HCT116 (cell line): Measurements from ENCODE around the gene CMPK2. TPM values are rescaled to one million over a fixed set of nuclear protein-coding genes. Genes with fewer than 3 reads are reported as not detected.

Experiments
- ATAC-seq: fragments of 200-7000 bp; cut with Tn5 transposase; 2 replicates; pipeline ENCODE4 v1.9.1; 2020; ENCODE audit warnings: mild to moderate bottlenecking, moderate library complexity
- BruUV-seq: library from RNA; stranded (reverse); fragments of 400-500 nt; replicated peaks from 2 replicates; lab custom pipeline; 2021; lab: Mats Ljungman, UMichigan
- CTCF ChIA-PET: fragments of 300-600 bp; sonication (Branson Sonifier 250); formaldehyde crosslinking; loops from one replicate; lab custom pipeline; 2021; ENCODE audit warnings: antibody characterized with exemption; lab: Charles Lee
- POLR2A ChIA-PET: fragments of 300-600, 350-600 bp; sonication (Branson Sonifier 250); formaldehyde crosslinking; loops from one replicate; lab custom pipeline; 2021; ENCODE audit warnings: antibody characterized with exemption; lab: Charles Lee
- RAD21 ChIA-PET, 2 experiments: fragments of 300-600 bp; sonication (Branson Sonifier 250); formaldehyde crosslinking; loops; one replicate each; lab custom pipeline; 2023; ENCODE audit warnings: low total read pairs in 2 of 2; ENCODE audit not compliant: uncharacterized antibody in 2 of 2, unreplicated experiment in 2 of 2, low non-redundant PET in 1 of 2; lab: Charles Lee
- DNase-seq: peaks from one replicate; pipeline ENCODE4 v3.0.0-alpha.2; 2010; ENCODE audit warnings: low read depth, low spot score
- H2AFZ ChIP-seq: fragments of 200-600 bp; shearing (Covaris generic), sonication (generic); 2 replicates; pipeline ENCODE4 v1.6.1; 2017; ENCODE audit warnings: low read depth, mixed run types, mixed read lengths, antibody characterized with exemption, low read length; ENCODE audit not compliant: poor library complexity, severe bottlenecking
- H3K27ac ChIP-seq: 2 replicates; pipeline ENCODE4 v1.5.1; 2012; ENCODE audit warnings: low read depth, low read length
- H3K27me3 ChIP-seq: fragments of 200-600 bp; sonication (generic); 2 replicates; pipeline ENCODE4 v1.6.1; 2016; ENCODE audit warnings: mixed run types, low read length, mixed read lengths; ENCODE audit not compliant: insufficient read depth
- H3K36me3 ChIP-seq, 2 experiments: fragments of 200-500 bp in 1 of 2; fragments of 200-600 bp in 1 of 2; sonication (Bioruptor generic) in 1 of 2; sonication (generic) in 1 of 2; 2 replicates each; pipeline versions ENCODE4 v1.5.1 to v1.6.1; 2014 to 2016; ENCODE audit warnings: low read length in 2 of 2, inconsistent platforms in 1 of 2, mixed read lengths in 1 of 2, mixed run types in 1 of 2; ENCODE audit not compliant: insufficient read depth in 2 of 2, control insufficient read depth in 1 of 2
- H3K4me1 ChIP-seq, 2 experiments: fragments of 200-600 bp in 1 of 2; sonication (generic) in 1 of 2; 2 replicates each; pipeline versions ENCODE4 v1.5.1 to v1.6.1; 2012 to 2017; ENCODE audit warnings: low read length in 2 of 2, inconsistent platforms in 1 of 2, mild to moderate bottlenecking in 1 of 2, mixed read lengths in 1 of 2, mixed run types in 1 of 2, moderate library complexity in 1 of 2; ENCODE audit not compliant: insufficient read depth in 2 of 2, control insufficient read depth in 1 of 2
- H3K4me2 ChIP-seq: fragments of 200-600 bp; sonication (generic); 2 replicates; pipeline ENCODE4 v1.6.1; 2017; ENCODE audit warnings: mixed run types, low read length, mixed read lengths
- H3K4me3 ChIP-seq, 2 experiments: fragments of 200-600 bp in 1 of 2; sonication (generic) in 1 of 2; replicated peaks in 1 of 2; 2 replicates each; pipeline ENCODE4 v1.5.1; 2011 to 2016; ENCODE audit warnings: low read length in 2 of 2, control low read depth in 1 of 2, low read depth in 1 of 2, mild to moderate bottlenecking in 1 of 2, mixed read lengths in 1 of 2, mixed run types in 1 of 2
- H3K79me2 ChIP-seq: fragments of 200-600 bp; sonication (generic); 2 replicates; pipeline ENCODE4 v1.6.1; 2017; ENCODE audit warnings: mild to moderate bottlenecking, mixed run types, low read length, moderate library complexity, mixed read lengths; ENCODE audit not compliant: insufficient read depth
- H3K9ac ChIP-seq: fragments of 200-600 bp; sonication (generic); 2 replicates; pipeline ENCODE4 v1.6.1; 2016; ENCODE audit warnings: low read length, mixed read lengths
- H3K9me2 ChIP-seq: fragments of 200-600 bp; sonication (generic), shearing (Covaris generic); 2 replicates; pipeline ENCODE4 v1.6.1; 2017; ENCODE audit warnings: mixed run types, mild to moderate bottlenecking, moderate library complexity; ENCODE audit not compliant: insufficient read depth
- H3K9me3 ChIP-seq, 2 experiments: fragments of 200-500 bp in 1 of 2; fragments of 200-600 bp in 1 of 2; sonication (Bioruptor generic) in 1 of 2; sonication (generic) in 1 of 2; 2 replicates each; pipeline ENCODE4 v1.6.1; 2014 to 2017; ENCODE audit warnings: low read length in 2 of 2, mixed read lengths in 2 of 2, inconsistent platforms in 1 of 2, low read depth in 1 of 2, mild to moderate bottlenecking in 1 of 2, mixed run types in 1 of 2, moderate library complexity in 1 of 2; ENCODE audit not compliant: control insufficient read depth in 1 of 2, insufficient read depth in 1 of 2
- H4K20me1 ChIP-seq: fragments of 200-600 bp; sonication (generic), shearing (Covaris generic); 2 replicates; pipeline ENCODE4 v1.6.1; 2017; ENCODE audit warnings: mixed run types, mild to moderate bottlenecking, moderate library complexity; ENCODE audit not compliant: insufficient read depth
- CEBPB ChIP-seq: IDR thresholded peaks from 2 replicates; pipeline ENCODE4 v1.6.1; 2012; ENCODE audit warnings: low read depth
- EGR1 ChIP-seq: IDR thresholded peaks from 2 replicates; pipeline ENCODE4 v1.6.1; 2012; ENCODE audit warnings: low read depth
- ELF1 ChIP-seq: IDR thresholded peaks from 2 replicates; pipeline ENCODE4 v1.6.1; 2012; ENCODE audit warnings: low read depth, borderline replicate concordance
- EZH2 ChIP-seq: fragments of 200-600 bp; sonication (generic); IDR thresholded peaks from 2 replicates; pipeline ENCODE4 v1.6.1; 2017; ENCODE audit warnings: antibody characterized with exemption, mixed run types
- EZH2phosphoT487 ChIP-seq: fragments of 200-600 bp; IDR thresholded peaks from 2 replicates; pipeline ENCODE4 v1.6.1; 2018; ENCODE audit warnings: antibody characterized with exemption, borderline replicate concordance
- JUND ChIP-seq: IDR thresholded peaks from 2 replicates; pipeline ENCODE4 v1.6.1; 2012
- POLR2A ChIP-seq: IDR thresholded peaks from 2 replicates; pipeline ENCODE4 v1.7.0; 2011; ENCODE audit warnings: borderline replicate concordance; ENCODE audit not compliant: insufficient read depth, insufficient read length; ENCODE audit errors: extremely low read depth
- POLR2AphosphoS5 ChIP-seq: IDR thresholded peaks from 2 replicates; pipeline ENCODE4 v1.6.1; 2011; ENCODE audit warnings: mild to moderate bottlenecking, low read depth, low read length, moderate library complexity
- RAD21 ChIP-seq: IDR thresholded peaks from 2 replicates; pipeline ENCODE4 v1.6.1; 2012; ENCODE audit warnings: low read depth, mild to moderate bottlenecking
- SP1 ChIP-seq: IDR thresholded peaks from 2 replicates; pipeline ENCODE4 v1.6.1; 2012; ENCODE audit warnings: low read depth
- TCF7L2 ChIP-seq: IDR thresholded peaks from 2 replicates; pipeline ENCODE4 v1.7.0; 2011; ENCODE audit warnings: borderline replicate concordance, inconsistent platforms; ENCODE audit not compliant: insufficient read depth, insufficient read length; ENCODE audit errors: extremely low read depth
- YY1 ChIP-seq: IDR thresholded peaks from 2 replicates; pipeline ENCODE4 v1.6.1; 2011; ENCODE audit warnings: low read length, low read depth, moderate library complexity, mild to moderate bottlenecking; ENCODE audit not compliant: insufficient replicate concordance; ENCODE audit errors: extremely low read depth
- ZFX ChIP-seq: fragments of 450-650 bp; IDR thresholded peaks from 2 replicates; pipeline ENCODE4 v1.6.1; 2017
- ZNF274 ChIP-seq: fragments of 200-500 bp; sonication (Bioruptor generic); IDR thresholded peaks from 2 replicates; pipeline ENCODE4 v1.6.1; 2014; ENCODE audit warnings: mild to moderate bottlenecking, low read depth, low read length, inconsistent platforms
- intact Hi-C: fragments of 100-400 bp; cut with micrococcal nuclease; formaldehyde crosslinking; loops from 2 replicates; pipeline ENCODE4 v1.10.0; 2022
- total RNA-seq: library from RNA; stranded (reverse); gene quantifications from one replicate; pipeline ENCODE4 v1.2.1, GENCODE V29; 2021; ENCODE audit not compliant: unreplicated experiment
- TF ChIP-seq, protein P1 (sequence below): IDR thresholded peaks from 2 replicates; pipeline ENCODE4 v1.6.1; 2012; ENCODE audit warnings: low read depth
- TF ChIP-seq, protein P2 (sequence below): IDR thresholded peaks from 2 replicates; pipeline ENCODE4 v1.6.1; 2011; ENCODE audit warnings: mild to moderate bottlenecking, low read length, moderate library complexity; ENCODE audit not compliant: insufficient replicate concordance; ENCODE audit errors: extremely low read depth

Gene CMPK2
- total RNA-seq, 1 experiment from 2014 or later = 1.5 TPM

DNA sequence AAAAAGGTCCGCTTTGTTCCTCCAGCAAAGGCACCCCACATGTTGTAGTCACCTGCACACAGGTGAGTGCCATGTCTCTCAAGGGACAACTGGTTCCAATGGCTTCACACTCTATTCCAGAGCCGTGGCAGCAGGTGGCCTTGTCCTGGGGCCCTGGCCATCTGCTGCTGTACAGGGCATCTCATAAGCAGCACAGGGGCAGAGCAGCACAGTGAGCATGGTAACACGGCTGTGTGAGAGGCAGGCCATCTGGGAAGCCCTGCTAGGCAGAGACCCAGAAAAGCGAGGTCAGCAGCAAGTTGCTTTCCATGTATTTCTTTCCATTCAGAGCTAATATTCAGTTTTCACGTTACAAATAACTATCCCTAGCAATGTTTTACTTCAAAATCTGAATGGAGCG lies 54.7 kb downstream of the CMPK2 start (continued):
- TF ChIP-seq, protein P1, sequence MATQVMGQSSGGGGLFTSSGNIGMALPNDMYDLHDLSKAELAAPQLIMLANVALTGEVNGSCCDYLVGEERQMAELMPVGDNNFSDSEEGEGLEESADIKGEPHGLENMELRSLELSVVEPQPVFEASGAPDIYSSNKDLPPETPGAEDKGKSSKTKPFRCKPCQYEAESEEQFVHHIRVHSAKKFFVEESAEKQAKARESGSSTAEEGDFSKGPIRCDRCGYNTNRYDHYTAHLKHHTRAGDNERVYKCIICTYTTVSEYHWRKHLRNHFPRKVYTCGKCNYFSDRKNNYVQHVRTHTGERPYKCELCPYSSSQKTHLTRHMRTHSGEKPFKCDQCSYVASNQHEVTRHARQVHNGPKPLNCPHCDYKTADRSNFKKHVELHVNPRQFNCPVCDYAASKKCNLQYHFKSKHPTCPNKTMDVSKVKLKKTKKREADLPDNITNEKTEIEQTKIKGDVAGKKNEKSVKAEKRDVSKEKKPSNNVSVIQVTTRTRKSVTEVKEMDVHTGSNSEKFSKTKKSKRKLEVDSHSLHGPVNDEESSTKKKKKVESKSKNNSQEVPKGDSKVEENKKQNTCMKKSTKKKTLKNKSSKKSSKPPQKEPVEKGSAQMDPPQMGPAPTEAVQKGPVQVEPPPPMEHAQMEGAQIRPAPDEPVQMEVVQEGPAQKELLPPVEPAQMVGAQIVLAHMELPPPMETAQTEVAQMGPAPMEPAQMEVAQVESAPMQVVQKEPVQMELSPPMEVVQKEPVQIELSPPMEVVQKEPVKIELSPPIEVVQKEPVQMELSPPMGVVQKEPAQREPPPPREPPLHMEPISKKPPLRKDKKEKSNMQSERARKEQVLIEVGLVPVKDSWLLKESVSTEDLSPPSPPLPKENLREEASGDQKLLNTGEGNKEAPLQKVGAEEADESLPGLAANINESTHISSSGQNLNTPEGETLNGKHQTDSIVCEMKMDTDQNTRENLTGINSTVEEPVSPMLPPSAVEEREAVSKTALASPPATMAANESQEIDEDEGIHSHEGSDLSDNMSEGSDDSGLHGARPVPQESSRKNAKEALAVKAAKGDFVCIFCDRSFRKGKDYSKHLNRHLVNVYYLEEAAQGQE = no peak

DNA sequence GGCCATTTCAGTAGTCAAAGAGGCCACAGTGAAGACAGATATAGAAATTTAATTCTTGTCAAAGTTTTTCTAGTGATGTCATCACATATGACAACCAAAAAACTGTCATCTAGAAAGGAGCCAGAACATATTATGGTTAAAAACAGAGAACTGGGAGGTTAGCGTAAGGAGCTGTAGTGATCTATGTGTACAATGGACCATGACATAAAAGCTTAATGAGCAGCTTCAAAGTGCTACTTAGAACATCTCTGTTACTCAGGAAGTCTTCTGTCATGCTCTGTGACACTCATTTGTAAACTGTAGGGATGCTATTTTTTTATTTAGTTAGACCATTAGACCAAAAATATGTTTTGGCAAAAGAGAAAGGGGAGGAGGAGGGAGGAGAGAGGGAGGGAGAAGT lies 57.3 kb downstream of the CMPK2 start:
- ChIA-PET RAD21 (no interaction called here), CTCF (no interaction called here)
- no TSS peak for BruUV-seq
- TF ChIP-seq, protein P1 = no peak
- TF ChIP-seq EZH2phosphoT487 (no peak), RAD21 (no peak), JUND (no peak), YY1 (no peak), ZNF274 (no peak), EZH2 (no peak), ELF1 (no peak), CEBPB (no peak), EGR1 (no peak), TCF7L2 (no peak), SP1 (no peak), POLR2A (no peak), ZFX (no peak), POLR2AphosphoS5 (no peak)
- TF ChIP-seq, protein P2, sequence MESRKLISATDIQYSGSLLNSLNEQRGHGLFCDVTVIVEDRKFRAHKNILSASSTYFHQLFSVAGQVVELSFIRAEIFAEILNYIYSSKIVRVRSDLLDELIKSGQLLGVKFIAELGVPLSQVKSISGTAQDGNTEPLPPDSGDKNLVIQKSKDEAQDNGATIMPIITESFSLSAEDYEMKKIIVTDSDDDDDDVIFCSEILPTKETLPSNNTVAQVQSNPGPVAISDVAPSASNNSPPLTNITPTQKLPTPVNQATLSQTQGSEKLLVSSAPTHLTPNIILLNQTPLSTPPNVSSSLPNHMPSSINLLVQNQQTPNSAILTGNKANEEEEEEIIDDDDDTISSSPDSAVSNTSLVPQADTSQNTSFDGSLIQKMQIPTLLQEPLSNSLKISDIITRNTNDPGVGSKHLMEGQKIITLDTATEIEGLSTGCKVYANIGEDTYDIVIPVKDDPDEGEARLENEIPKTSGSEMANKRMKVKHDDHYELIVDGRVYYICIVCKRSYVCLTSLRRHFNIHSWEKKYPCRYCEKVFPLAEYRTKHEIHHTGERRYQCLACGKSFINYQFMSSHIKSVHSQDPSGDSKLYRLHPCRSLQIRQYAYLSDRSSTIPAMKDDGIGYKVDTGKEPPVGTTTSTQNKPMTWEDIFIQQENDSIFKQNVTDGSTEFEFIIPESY = no peak

More for the DNA sequence above, 57.3 kb downstream of the CMPK2 start:
- Histone ChIP-seq H3K9me3 (no peaks in the 10 kb centered on the region), H3K27ac (no peak overlapping the region), H3K4me3 (no peak overlapping the region), H2AFZ (no peak overlapping the region), H4K20me1 (no peaks in the 10 kb centered on the region), H3K27me3 (peaks cover 65% of the 10 kb centered on the region), H3K9ac (no peak overlapping the region), H3K79me2 (no peaks in the 10 kb centered on the region), H3K36me3 (no peaks in the 10 kb centered on the region), H3K4me1 (no peaks in the 10 kb centered on the region), H3K9me2 (no peaks in the 10 kb centered on the region), H3K4me2 (no peak overlapping the region)
- POLR2A ChIA-PET = no interaction called here
- intact Hi-C loops = no loop called here
- ATAC-seq (no peak), DNase-seq (no peak)
